EL (cell line): Measurements from ENCODE around the gene THOC6.

Source experiments
- DNase-seq: peaks from one replicate; pipeline ENCODE4 v3.0.0-alpha.2; 2016

THOC6 gene

DNA sequence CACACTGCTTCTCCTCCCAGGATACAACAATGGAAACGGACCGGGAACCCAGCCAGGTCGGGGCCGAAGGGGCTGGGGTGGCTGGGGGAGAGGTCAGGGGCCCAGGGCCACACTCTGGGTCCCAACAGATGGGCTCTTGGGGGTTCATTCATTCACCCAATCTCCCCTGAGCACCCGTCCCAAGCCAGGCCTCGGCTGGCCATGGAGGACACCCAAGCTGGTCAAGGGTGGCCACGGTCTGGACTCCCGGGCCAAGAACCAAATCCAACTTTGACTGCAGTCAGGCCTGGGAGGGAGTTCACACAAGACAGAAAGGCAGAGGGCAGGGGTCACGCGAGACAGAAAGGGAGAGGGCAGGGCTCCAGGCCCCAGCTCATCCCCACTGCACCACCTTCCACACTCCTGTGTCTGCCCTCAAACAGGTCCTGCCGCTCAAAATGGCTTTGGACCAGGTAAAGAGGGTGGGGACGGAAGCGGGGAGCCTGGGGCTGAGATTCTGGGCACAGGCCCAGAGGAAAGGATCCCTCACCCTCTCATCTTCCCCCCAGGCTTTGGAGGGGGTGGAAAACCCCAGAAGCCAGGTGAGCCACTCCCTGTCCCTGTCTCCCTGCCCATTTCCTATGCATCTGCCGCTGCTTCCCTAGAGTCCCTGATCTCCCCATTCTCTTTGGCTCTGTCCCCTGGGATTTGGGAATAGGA, 31.3 kb upstream of the THOC6 start:
- DNase-seq: no peak

DNA sequence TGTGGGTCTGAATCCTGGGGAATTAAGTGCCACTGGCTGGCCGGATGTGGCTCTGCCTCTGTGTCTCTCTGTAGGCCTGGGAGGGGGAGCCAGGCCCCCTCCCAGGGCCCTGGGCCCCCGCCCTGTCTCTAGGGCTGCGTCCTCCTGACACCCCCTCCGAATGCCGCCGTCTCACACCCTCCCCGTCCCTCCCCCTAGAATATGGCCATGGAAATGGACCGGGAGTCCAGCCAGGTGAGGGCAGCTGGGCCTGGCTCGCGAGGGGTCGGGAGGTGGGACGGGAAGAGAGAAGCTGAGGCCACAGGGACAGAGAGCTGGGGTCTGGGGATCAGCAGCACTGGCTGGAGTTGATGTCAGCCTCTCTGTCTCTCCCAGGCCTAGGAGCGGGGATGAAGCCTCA, 27.5 kb upstream of the THOC6 start:
- no peak for DNase-seq

DNA sequence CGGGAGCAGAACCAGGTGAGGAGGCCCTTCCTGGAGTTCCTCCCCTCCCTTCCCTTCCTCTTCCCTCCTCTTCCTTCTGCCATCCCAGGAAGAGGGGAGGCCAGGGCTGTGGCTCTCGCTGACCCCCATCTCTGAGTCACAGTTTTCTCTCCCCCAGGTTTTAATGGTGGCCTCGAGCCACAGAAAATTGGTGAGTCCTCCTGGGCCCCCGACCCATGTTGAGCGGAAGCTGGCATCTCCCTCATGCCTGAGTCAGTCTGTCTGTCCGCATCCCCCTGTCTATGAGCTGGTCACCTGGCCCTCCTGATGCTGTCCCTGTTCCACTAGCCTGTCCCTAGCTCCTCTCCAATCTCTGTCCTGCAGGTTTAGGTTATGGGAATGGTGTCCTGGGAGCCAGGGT, 23.9 kb upstream of the THOC6 start:
- no peak for DNase-seq

DNA sequence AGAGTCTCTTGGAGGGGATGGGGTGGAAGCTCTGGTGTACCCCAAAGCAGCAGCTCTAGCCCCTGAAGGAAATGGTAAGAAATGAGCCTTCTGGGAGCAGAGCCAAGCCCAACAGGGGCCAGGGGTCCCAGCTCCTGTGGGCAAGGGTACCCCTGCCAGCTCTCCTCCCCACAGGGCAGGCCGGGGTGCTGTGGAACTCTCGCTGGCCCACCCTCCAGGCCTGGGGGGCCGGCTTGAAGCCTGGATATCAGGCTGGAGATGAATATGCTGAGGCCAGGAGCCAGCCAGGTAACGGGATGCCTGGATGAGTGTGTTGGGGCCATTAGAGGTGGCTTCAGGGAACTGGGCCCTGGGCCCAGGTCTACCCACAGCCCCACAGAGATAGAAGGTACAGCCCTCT, 23.3 kb upstream of the THOC6 start:
- DNase-seq: no peak

DNA sequence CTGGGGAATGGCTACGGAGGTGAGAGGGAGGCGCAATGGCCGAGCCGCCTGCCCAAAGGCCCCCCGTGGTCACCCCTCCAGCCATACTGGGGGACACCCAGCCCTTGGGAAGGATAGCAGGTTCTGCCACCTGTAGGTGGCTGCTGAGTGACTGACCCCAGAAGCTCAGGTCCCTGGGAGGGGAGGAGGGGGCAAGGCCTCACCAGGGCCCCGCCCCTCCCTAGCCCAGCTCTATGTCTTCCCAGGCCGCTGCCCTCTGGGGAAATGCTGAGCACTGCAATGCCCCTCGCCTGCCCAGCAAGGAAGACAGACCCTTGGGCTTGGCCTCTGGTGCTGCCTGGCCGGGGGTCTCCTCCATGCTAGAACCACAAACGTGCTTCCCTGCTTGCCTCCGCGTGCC, 22.5 kb upstream of the THOC6 start:
- no peak for DNase-seq

DNA sequence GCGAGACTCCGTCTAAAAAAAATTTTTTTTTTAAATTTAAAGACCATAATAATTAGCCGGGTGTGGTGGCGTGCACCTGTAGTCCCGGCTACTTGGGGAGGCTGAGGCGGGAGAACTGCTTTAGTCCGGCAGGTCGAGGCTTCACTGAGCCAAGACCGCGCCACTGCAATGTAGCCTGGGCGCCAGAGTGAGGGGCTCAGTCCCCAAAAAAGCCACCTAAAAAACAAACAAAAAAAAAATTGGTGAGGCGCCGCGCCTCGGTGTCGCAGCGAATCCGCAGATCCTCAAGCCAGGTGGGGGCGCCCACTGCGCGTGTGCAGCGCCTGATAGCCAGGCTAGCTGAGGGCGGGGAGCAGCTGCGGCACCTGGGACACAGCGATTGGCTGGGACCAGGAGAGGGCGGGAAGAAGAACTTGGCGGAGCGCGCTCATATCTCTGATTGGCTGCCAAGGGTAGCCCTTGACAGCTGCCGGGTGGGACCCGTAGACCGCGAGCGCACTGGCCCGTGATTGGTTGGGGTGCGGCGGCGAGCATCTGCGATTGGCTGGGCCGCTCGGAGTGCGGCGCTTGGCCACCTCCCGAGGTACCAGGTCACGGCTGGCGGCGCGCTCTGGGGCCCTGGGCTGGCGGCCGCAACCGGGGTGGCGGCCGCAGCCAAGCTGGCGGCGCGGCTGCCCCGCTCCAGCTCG, 20.1 kb upstream of the THOC6 start:
- peak; percentile 99 for DNase-seq

DNA sequence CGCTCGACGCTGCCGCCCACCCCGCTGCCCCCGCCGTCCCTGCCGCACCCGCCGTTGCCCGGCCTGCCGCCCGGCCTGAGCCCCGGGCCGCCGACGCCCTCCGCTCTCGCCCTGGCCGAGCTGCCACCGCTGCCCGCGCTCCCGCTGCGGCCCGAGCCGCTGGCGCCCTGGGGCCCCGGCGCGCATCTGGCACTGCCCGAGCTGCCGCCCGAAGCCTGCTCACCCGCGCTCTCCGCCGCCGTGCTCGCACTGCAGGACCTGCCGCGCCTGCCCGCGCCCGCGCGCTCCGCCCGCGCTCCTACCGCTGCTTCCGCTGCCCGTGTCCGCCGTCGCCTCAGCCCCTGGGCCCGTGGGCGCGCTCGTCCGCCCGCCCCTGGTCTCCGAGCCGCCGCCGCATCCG, 19.5 kb upstream of the THOC6 start:
- DNase-seq: no peak

DNA sequence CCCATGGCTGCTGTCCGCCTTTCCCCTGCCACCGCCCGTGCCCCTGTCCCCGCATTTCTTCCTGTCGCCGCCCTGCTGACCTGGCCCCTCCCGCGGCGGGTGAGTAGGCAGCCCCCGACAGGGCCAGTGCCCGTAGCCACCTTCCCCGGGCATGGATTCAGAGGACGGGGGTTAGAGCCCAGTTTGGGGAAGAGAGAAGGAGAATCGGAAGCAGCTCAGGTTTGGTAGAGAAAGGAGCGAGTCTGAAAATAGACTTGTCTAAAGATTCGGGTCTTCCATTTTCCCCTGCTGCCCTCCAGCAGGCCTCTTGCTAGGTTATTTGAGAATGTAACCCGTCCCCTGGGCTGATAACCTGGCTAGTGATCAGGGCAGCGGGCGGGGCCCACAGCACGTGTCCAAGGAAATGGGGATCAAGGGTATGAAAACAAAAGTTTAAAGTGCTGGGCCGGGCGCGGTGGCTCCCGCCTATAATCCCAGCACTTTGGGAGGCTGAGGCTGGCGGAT, 19.0 kb upstream of the THOC6 start:
- no peak for DNase-seq

DNA sequence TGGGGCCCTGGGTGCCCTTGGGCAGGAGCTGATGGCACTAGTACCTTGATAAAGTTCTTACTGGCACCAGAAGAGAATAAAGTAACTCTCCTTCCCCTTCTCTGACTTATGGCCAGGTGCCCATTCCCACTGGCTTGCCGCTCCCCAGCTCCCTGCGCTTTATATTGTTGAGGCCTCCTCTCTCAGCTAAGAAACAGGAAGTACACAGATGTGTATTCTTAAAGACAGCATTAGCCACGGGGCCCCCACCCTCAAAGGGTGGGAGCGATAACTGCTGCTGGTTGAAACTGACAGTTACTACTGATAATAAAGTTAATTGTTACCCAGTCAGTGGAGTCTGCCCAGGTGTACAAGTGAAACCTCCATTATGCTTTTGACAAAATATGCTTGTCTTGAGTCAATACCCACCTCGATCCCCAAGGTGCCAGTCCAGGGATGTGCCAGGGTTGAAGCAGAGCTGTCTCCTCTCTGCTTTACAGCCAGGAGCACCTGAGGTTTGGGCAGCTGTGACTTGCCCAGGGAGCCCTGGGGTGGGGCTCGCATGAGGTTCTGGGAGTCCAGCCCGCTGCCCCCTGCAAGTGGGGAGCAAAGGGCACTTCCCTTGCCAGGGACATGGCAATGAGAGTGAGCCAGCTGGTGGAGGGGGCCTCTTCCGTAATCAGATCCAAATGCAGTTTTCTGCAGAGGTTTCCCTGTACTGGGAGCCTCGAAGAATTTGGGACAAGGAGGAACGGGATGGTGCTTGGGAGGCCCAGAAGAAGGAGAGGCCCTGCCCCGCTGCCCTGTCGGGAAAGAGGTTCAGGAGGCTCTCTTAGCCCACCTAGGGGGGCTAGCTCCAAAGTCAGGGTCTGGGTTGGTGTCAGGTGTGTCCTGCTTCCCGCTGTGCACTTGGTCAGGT, 16.5 kb upstream of the THOC6 start:
- DNase-seq: no peak

DNA sequence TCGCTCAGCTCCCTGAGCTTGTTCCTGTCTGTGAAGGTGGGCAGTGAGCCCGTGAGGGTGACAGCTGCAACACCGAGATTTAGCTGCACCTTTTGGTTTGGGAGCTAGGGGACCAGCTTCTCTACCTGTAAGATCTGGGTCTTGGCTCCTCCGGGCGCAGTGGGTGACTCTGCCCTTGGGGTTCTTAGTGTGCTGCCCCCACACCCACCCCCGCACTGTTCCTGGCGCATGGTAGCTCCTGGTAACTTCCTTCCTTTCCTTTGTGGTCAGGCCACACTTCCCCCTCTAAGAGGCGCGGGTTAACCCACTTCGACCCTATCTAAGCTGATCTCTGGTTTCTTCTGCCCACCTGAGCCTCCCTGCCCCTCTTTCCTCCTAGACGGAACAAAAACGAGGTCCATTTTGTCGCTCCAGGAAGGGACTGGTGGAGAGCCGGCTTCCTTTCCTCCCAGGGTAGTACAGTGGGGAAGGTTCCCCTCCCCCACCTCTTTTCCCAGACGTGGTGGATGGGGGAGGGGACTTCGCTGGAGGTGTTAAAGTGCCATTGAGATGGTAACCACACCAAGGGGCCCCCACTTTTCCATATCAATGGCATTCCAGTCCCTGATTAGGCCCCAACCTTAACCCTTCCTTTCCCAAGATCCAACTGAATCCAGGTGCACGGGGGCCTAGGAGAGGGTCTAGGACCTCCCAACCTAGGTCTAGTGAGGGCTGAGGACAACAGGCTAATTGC, 15.7 kb upstream of the THOC6 start:
- no peak for DNase-seq

DNA sequence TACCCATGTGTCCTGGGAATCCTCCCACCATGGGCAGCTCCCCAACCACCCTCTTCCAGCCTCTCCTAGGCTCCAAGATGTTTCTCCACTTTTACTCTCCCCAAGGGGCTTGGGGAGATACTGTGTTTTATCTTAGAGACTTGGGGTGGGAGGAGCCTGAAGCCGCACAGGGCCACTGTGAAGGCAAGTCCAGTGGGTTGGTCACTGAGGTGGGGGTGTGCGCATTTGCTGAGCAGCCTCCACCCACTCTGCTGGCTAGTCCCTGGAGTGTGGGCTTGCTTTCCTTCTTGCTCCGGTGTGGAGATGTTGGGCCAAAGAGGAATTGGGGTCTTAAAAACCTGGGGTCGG, 15.2 kb upstream of the THOC6 start:
- DNase-seq: no peak

DNA sequence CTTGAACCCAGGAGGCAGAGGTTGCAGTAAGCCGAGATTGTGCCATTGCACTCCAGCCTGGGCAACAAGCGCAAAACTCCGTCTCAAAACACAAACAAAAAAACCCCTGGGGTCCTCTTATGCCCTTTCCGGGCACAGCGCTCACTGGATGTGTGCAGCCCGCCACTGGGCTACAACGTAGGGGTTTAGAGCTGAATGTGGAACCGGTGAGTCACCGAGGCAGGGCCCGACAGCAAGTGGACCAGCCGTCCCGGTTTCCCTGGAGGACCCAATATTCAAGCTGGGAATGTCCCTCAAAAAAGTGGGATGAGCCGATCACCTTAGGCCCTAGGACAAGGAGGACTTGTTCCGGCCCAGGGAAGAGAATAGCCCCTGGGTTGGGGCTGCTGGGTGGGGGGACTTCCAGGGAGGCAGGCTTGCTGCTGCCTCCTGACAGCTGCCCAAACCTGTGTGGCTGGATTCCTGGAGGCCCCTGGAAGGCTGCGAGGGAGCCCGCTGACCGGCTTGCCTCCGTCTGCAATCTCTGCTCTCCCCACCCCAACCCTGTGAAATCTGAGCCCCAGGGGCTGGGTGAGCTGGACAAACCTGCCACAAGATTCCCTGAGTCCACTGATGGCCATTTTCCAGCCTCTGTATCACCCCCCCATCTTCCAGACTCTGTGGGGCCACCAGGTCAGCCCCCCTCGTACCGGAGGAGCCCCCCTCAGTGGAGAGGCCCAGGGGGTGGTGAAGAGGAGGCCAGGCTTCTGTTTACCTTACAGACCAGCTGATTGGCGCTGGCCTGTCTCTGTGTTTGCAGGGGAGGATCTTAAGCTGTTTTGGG, 14.1 kb upstream of the THOC6 start:
- no peak for DNase-seq

DNA sequence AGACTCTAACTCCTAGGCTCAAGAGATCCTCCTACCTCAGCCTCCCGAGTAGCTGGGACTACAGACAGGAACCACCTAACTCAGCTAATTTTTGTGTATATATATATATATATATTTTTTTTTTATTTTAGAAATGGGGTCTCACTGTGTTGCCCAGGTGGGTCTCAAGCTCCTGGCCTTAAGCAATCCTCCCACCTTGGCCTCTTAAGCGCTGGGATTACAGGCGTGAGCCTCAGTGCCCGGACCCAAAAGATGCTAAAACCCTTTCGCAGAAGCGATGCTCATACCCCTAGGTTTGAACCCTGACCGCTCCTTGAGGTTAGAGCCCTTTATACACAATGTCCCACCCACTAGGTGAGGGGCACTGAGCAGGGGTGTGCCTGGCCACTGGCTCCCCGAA, 13.3 kb upstream of the THOC6 start:
- no peak for DNase-seq

DNA sequence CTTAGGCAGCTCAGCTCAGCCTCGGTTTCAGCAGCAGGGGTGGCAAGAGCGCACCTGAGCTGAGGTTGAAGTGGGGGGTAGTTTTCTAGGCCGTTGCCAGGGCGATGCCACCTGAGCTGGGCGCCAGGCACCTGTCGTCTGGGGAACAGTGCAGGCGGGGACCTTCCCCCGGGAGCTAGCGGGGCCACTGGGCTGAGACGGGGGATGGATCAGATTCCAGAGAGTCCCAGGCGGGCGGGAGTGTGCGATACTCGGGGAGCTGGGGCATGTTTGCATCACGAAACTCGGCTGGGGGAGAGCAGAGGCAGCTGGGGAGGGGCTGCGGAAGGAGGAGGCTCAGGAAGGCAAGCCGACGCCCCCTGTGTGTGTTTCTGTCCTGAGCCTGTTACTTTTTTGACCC, 11.6 kb upstream of the THOC6 start:
- DNase-seq: no peak

DNA sequence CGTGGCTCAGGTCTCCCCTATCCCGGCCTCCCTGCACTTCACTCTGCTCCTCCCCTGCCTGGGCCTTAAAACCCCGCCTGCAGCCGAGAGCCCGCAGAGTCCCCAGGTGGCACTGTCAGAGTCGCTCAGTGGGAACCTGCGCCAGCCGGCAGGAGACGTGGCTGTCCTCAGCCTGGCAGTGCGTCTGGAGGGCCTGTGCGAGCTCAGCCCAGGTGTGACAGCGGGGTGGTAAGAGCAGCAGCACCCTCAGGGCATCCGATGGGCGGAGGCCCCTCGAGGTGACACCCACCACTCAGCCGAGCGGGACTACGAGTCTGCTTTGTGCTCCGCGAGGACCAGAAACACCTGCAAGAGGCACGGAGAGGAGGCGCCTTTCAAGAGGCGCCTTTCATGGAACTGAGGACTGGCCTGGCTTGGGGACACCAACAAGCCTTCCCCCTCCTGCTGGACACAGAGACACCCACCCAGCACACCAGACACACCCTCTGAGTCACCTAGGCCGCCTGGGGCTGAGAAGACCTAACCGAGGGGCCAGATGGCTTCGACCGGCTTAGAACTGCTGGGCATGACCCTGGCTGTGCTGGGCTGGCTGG, 10.9 kb upstream of the THOC6 start, which contains the start of gene CLDN9:
CLDN9 (plus strand) TSS at position 96 of the 593 bp plus-strand sequence; CDS start at position 536, 440 bp downstream.
- no peak for DNase-seq

DNA sequence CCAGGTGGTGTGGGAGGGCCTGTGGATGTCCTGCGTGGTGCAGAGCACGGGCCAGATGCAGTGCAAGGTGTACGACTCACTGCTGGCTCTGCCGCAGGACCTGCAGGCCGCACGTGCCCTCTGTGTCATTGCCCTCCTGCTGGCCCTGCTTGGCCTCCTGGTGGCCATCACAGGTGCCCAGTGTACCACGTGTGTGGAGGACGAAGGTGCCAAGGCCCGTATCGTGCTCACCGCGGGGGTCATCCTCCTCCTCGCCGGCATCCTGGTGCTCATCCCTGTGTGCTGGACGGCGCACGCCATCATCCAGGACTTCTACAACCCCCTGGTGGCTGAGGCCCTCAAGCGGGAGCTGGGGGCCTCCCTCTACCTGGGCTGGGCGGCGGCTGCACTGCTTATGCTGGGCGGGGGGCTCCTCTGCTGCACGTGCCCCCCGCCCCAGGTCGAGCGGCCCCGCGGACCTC, 10.3 kb upstream of the THOC6 start:
- DNase-seq: no peak

DNA sequence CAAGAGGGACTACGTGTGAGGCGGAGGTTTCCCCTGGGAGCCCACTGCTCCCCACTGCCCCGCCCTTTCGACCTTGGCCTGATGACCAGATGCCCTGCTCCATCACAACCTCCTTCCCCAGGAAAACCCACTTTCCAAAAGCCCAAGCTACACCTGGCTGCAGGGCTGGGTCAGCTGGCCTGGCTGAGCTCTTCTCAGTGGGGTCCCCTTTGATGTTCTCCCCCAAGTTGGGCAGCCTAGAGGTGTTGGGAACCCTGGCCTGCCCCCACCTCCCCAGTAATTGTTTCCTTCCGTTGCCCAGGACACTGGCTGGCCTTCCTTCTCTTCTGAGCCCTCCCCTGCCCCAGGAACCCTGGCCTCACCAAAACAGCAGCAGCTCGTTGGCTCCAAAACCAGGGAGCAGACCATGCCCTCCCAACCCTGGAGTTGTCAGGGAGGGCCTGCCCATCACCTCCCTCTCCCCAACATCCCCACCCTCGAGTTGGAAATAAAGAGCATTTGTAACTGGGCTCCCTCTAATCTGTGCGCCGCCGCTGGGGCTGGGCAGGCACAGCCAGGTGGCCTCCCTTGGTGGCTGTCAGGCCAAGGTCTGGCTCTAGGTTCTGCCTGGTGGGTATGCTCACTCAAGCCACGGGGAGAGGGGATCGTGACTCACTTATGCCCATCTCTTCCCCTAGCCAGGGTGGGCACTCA, 9.7 kb upstream of the THOC6 start:
- DNase-seq: no peak

DNA sequence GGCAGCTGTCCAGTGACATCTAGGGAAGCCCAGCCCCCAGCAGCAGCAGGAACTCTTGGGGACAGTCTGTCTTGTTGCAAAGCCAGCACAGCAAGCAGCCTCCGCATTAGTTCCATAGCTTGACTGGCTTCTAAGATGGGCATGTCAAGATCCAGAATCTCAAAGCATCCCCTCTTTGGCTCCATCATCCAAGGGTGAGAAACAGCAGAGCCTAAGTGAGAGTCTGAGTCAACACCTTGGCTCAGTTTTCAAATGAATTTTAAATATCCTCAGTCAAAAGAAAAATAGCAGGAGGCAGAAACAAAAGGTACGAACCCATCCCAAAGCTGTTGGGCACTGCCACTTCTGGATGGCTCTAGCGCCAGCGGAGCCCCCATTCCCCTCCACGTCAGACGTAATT, 8.9 kb upstream of the THOC6 start:
- no peak for DNase-seq

DNA sequence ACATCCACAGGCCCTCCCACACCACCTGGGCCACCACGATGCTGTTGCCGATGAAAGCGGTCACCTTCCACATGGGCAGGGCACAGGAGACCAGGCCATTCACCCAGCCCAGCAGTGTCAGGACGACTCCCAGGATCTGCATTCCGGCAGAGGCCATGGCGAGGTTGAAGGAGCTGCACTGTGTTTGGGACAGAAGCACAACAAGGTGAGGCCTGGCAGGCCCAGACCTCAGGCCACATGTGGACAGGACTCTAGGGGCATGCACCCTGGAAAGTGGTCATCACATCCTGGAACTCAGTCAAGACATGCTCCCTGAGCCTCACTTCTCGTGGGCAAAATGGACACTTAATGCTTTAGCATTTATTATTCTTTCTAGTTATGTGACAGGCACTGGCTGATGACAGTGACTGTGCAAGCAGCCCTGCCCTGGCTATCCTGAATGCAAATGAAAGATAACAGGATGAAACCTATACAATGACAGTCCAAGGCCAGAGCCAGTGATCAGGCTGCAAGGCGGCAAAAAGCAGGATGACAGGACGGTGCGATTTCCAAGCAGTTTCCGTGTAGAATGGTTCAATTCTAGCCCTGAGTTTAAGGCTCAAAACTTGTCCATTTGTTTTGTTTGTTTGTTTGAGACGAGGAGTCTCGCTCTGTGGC, 7.8 kb upstream of the THOC6 start:
- DNase-seq: no peak

DNA sequence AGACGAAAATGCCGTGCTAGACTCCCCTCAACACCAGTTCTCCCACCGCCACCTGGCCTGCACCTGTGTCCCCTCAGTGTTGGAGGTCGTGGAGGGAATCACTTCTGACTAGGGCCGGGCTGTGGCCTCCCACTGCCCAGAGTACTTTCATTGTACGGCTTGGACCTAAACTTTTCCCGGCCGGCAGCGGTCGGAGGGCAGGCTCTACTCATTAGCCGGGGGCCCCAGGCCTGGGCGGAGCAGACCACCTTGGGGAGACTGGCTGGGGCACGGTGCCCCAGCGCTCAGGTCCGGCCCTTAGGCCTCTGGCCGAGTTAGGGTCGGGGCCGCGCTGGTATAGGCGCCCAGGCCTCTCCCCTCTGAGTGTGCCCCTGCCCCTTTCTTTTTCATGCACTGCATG, 6.5 kb upstream of the THOC6 start:
- no peak for DNase-seq
